B cell (primary cell): ENCODE results near the gene TTC9. TPM values are rescaled to one million over a fixed set of nuclear protein-coding genes. Genes with fewer than 3 reads are reported as not detected.
A peak's percentile ranks its signal among the peaks of the same experiment; 100 is the strongest.

Experiments
- ATAC-seq: fragments of 200-7000 bp; cut with Tn5 transposase; one replicate; pipeline ENCODE4 v1.10.0; 2021; ENCODE audit warnings: low read depth, mild to moderate bottlenecking, moderate number of reproducible peaks, moderate library complexity
- CTCF ChIA-PET: fragments of 350-600 bp; sonication (Branson Sonifier 250); formaldehyde crosslinking; loops from one replicate; lab custom pipeline; 2021; ENCODE audit warnings: antibody characterized with exemption, inconsistent platforms; lab: Charles Lee
- POLR2A ChIA-PET: fragments of 350-600 bp; sonication (Branson Sonifier 250); formaldehyde crosslinking; loops from one replicate; lab custom pipeline; 2021; ENCODE audit warnings: antibody characterized with exemption; lab: Charles Lee
- DNase-seq: peaks from one replicate; pipeline ENCODE4 v3.0.0; 2013
- H2AFZ ChIP-seq: 2 replicates; pipeline ENCODE4 v1.6.1; 2012; ENCODE audit warnings: mild to moderate bottlenecking, low read depth, low read length; ENCODE audit not compliant: insufficient read depth, poor library complexity, severe bottlenecking
- H3K27ac ChIP-seq, 2 donors: 1 replicate in 1 of 2; 2 replicates in 1 of 2; pipeline ENCODE4 v1.5.1; 2012 to 2013; ENCODE audit warnings: low read length in 2 of 2, mild to moderate bottlenecking in 2 of 2, moderate library complexity in 1 of 2
- H3K27me3 ChIP-seq, 4 experiments: fragments of 200-600 bp in 1 of 4; sonication (generic) in 1 of 4; replicated peaks in 1 of 4; 1 replicate in 2 of 4; 2 replicates in 2 of 4; pipeline versions ENCODE4 v1.6.1 to v1.7.0; 2013 to 2016; ENCODE audit warnings: low read length in 3 of 4, mild to moderate bottlenecking in 2 of 4, mixed read lengths in 1 of 4, moderate library complexity in 1 of 4; ENCODE audit not compliant: insufficient read depth in 4 of 4, control insufficient read depth in 3 of 4; ENCODE audit errors: control extremely low read depth in 1 of 4
- H3K36me3 ChIP-seq, 2 experiments: replicated peaks in 1 of 2; 1 replicate in 1 of 2; 2 replicates in 1 of 2; pipeline versions ENCODE4 v1.6.1 to v1.7.1; 2013; ENCODE audit warnings: low read length in 1 of 2; ENCODE audit not compliant: insufficient read depth in 2 of 2, control insufficient read depth in 1 of 2; ENCODE audit errors: control extremely low read depth in 1 of 2, extremely low read depth in 1 of 2
- H3K4me1 ChIP-seq, 2 donors: fragments of 200-600 bp in 1 of 2; sonication (generic) in 1 of 2; 1 replicate in 1 of 2; 2 replicates in 1 of 2; pipeline versions ENCODE4 v1.5.1 to v1.6.1; 2013 to 2017; ENCODE audit warnings: low read length in 2 of 2; ENCODE audit not compliant: control insufficient read depth in 2 of 2, insufficient read depth in 2 of 2
- H3K4me2 ChIP-seq: replicated peaks from 2 replicates; pipeline ENCODE3; 2012; ENCODE audit warnings: mild to moderate bottlenecking, low read depth, low read length; ENCODE audit not compliant: poor library complexity, severe bottlenecking
- H3K4me3 ChIP-seq, 5 experiments: fragments of 200-600 bp in 1 of 5; sonication (generic) in 1 of 5; 1 replicate in 3 of 5; 2 replicates in 2 of 5; pipeline versions ENCODE4 v1.5.1 to v1.7.0; 2011 to 2016; ENCODE audit warnings: low read length in 4 of 5, mild to moderate bottlenecking in 4 of 5, low read depth in 2 of 5, control low read depth in 1 of 5, moderate library complexity in 1 of 5; ENCODE audit not compliant: insufficient read depth in 1 of 5; ENCODE audit errors: control extremely low read depth in 1 of 5, extremely low read depth in 1 of 5
- H3K79me2 ChIP-seq: fragments of 200-600 bp; sonication (generic); one replicate; pipeline ENCODE4 v1.6.0; 2016; ENCODE audit warnings: low read length; ENCODE audit not compliant: control insufficient read depth, insufficient read depth
- H3K9ac ChIP-seq: fragments of 200-600 bp; sonication (generic); 2 replicates; pipeline ENCODE4 v1.6.1; 2017; ENCODE audit warnings: mild to moderate bottlenecking, low read length, moderate library complexity
- H3K9me3 ChIP-seq, 3 donors: one replicate each; pipeline versions ENCODE4 v1.6.1 to v1.7.1; 2013; ENCODE audit warnings: low read length in 2 of 3; ENCODE audit not compliant: control insufficient read depth in 2 of 3, insufficient read depth in 1 of 3; ENCODE audit errors: control extremely low read depth in 1 of 3
- H4K20me1 ChIP-seq: 2 replicates; pipeline ENCODE4 v1.6.0; 2012; ENCODE audit warnings: mild to moderate bottlenecking, low read length; ENCODE audit not compliant: insufficient read depth, control insufficient read depth, poor library complexity, severe bottlenecking
- H3K27ac Mint-ChIP-seq: one replicate; pipeline ENCODE4 v1.8.0; 2021; ENCODE audit warnings: mixed read lengths
- H3K27me3 Mint-ChIP-seq: one replicate; pipeline ENCODE4 v1.8.0; 2021; ENCODE audit warnings: mixed read lengths
- H3K4me1 Mint-ChIP-seq: one replicate; pipeline ENCODE4 v1.8.0; 2021; ENCODE audit warnings: mixed read lengths
- H3K4me3 Mint-ChIP-seq: one replicate; pipeline ENCODE4 v1.8.0; 2021; ENCODE audit warnings: mixed read lengths
- H3K9me3 Mint-ChIP-seq: one replicate; pipeline ENCODE4 v1.8.0; 2022; ENCODE audit warnings: mixed read lengths; ENCODE audit not compliant: insufficient read depth
- CTCF ChIP-seq: fragments of 200-600 bp; IDR thresholded peaks from one replicate; pipeline ENCODE4 v1.8.0; 2022; ENCODE audit warnings: antibody characterized with exemption, mild to moderate bottlenecking
- EZH2 ChIP-seq: IDR thresholded peaks from 2 replicates; pipeline ENCODE4 v1.6.1; 2012; ENCODE audit warnings: borderline replicate concordance, low read depth, mild to moderate bottlenecking, moderate library complexity, low read length; ENCODE audit not compliant: insufficient read depth, poor library complexity, severe bottlenecking
- WGBS: methylation state at CpG from one replicate; pipeline ENCODE4 v1.1.5; 2013; ENCODE audit warnings: missing lambda C conversion rate; ENCODE audit not compliant: insufficient coverage; 5-methylcytosine and 5-hydroxymethylcytosine counted together
- intact Hi-C: fragments of 100-400 bp; cut with micrococcal nuclease; formaldehyde crosslinking; loops from one replicate; pipeline ENCODE4 v1.10.0; 2022
- polyA plus RNA-seq: library from polyadenylated mRNA; depleted of rRNA; stranded (reverse); fragments of >200 nt; gene quantifications from 2 replicates; pipeline ENCODE4 v1.2.3, GENCODE V29; 2012
- total RNA-seq, 2 donors: library from RNA; stranded (reverse); fragments of 120-200 nt in 1 of 2; gene quantifications; 1 replicate in 1 of 2; 2 replicates in 1 of 2; pipeline versions ENCODE4 v1.2.3 to v1.2.4, GENCODE V29; 2013 to 2022

TTC9 gene
- total and polyA plus RNA-seq, 2 donors (not counting 1 experiment from before 2014, with no cell fraction given): 15.3 to 16.3 TPM

- H3K36me3 ChIP-seq: peaks cover 0 to 10% of the 10 kb centered on the region in 2 experiments
- Mint-ChIP-seq H3K4me3 (no peak overlapping the region), H3K9me3 (peaks cover 4% of the 10 kb centered on the region), H3K27ac (no peak overlapping the region), H3K27me3 (no peaks in the 10 kb centered on the region), H3K4me1 (peaks cover 12% of the 10 kb centered on the region)
- peaks cover 7 to 15% (median 13%) of the 10 kb centered on the region in 3 donors for H3K9me3 ChIP-seq
- H3K4me3 ChIP-seq: no peak overlapping the region
- intact Hi-C loops: no loop called here
- no peak for ATAC-seq
- no peaks in the 10 kb centered on the region for H3K27me3 ChIP-seq
- no peaks in the 10 kb centered on the region for H4K20me1 ChIP-seq
- POLR2A ChIA-PET: no interaction called here
- H3K4me2 ChIP-seq: no peak overlapping the region
- no CpG with 5 or more reads among the region's 3 CpGs for WGBS
- no peak overlapping the region for H2AFZ ChIP-seq
- H3K9ac ChIP-seq: no peak overlapping the region
- no peak overlapping the region for H3K27ac ChIP-seq
- peaks cover 9 to 15% of the 10 kb centered on the region in 2 donors for H3K4me1 ChIP-seq
- H3K79me2 ChIP-seq: peaks cover 4% of the 10 kb centered on the region
- CTCF ChIA-PET: interaction anchor here (1.3 to 3.1 kb wide), 3 partner anchors 79 to 185 kb away, joined by 4 to 21 read pairs (median 4); no protein-coding TSS in a partner anchor
- no peak for TF ChIP-seq EZH2
- no peak for TF ChIP-seq CTCF
- no peak for DNase-seq
Measured at GRCh38 chr14:70631948-70632347, 9.8 kb upstream of the TTC9 start.

- Histone ChIP-seq H3K36me3 (peaks cover 0 to 8% of the 10 kb centered on the region in 2 experiments), H3K9me3 (peaks cover 5 to 15% (median 7%) of the 10 kb centered on the region in 3 donors), H2AFZ (no peak overlapping the region), H3K4me1 (peaks cover 32 to 35% of the 10 kb centered on the region in 2 donors), H4K20me1 (no peaks in the 10 kb centered on the region), H3K27ac (peak overlapping the region; percentile 30 to 63), H3K4me3 (no peak overlapping the region), H3K4me2 (peak overlapping the region; percentile 23), H3K79me2 (peaks cover 33% of the 10 kb centered on the region), H3K27me3 (no peaks in the 10 kb centered on the region), H3K9ac (no peak overlapping the region)
- 100% methylated on average over 6 of the region's 6 CpGs for WGBS
- intact Hi-C loops: no loop called here
- H3K4me1 Mint-ChIP-seq: peaks cover 41% of the 10 kb centered on the region
- ChIA-PET POLR2A (interaction anchor here (1.5 kb wide), 1 partner anchor 173 kb away, joined by 4 read pairs; the partner anchor contains the start of gene MAP3K9), CTCF (interaction anchor here (1.0 to 1.9 kb wide), 5 partner anchors 10 to 77 kb away, joined by 3 to 10 read pairs (median 3); no protein-coding TSS in a partner anchor)
- DNase-seq: no peak
- H3K4me3 Mint-ChIP-seq: peak overlapping the region; percentile 37
- peaks cover 4% of the 10 kb centered on the region for H3K9me3 Mint-ChIP-seq
- no peak for TF ChIP-seq CTCF
- no peak for TF ChIP-seq EZH2
- ATAC-seq: no peak
- no peaks in the 10 kb centered on the region for H3K27me3 Mint-ChIP-seq
- peak overlapping the region; percentile 68 for H3K27ac Mint-ChIP-seq
Measured at GRCh38 chr14:70635971-70636595, 5.6 kb upstream of the TTC9 start.
